NT2/D1 (cell line): ENCODE results near the gene MARK3.

ENCODE experiments used
- DNase-seq: peaks from one replicate; pipeline ENCODE4 v3.0.0-alpha.2; 2011; ENCODE audit warnings: low read depth, low spot score
- H3K27me3 ChIP-seq: 2 replicates; pipeline ENCODE4 v1.6.0; 2011; ENCODE audit warnings: mild to moderate bottlenecking; ENCODE audit not compliant: insufficient read length, insufficient read depth
- H3K36me3 ChIP-seq: 2 replicates; pipeline ENCODE4 v1.6.1; 2011; ENCODE audit warnings: mild to moderate bottlenecking, low read length, mixed read lengths; ENCODE audit not compliant: insufficient read depth, insufficient read length
- H3K4me1 ChIP-seq: 2 replicates; pipeline ENCODE4 v1.5.1; 2011; ENCODE audit not compliant: insufficient read depth, insufficient read length
- H3K4me3 ChIP-seq: 2 replicates; pipeline ENCODE4 v1.5.1; 2011; ENCODE audit warnings: low read depth; ENCODE audit not compliant: insufficient read length
- H3K9ac ChIP-seq: 2 replicates; pipeline ENCODE4 v1.6.0; 2011; ENCODE audit warnings: low read depth; ENCODE audit not compliant: insufficient read length
- H3K9me3 ChIP-seq: 2 replicates; pipeline ENCODE4 v1.5.1; 2011; ENCODE audit warnings: mild to moderate bottlenecking, low read length; ENCODE audit not compliant: insufficient read depth
- SUZ12 ChIP-seq: IDR thresholded peaks from 2 replicates; pipeline ENCODE4 v1.6.1; 2011; ENCODE audit not compliant: insufficient read length, insufficient read depth; ENCODE audit errors: extremely low read depth
- YY1 ChIP-seq: IDR thresholded peaks from 2 replicates; pipeline ENCODE4 v1.6.1; 2011; ENCODE audit not compliant: insufficient read length, insufficient read depth
- ZNF274 ChIP-seq: IDR thresholded peaks from 2 replicates; pipeline ENCODE4 v1.6.1; 2011; ENCODE audit warnings: mild to moderate bottlenecking, low read depth, low read length

Gene MARK3

DNA sequence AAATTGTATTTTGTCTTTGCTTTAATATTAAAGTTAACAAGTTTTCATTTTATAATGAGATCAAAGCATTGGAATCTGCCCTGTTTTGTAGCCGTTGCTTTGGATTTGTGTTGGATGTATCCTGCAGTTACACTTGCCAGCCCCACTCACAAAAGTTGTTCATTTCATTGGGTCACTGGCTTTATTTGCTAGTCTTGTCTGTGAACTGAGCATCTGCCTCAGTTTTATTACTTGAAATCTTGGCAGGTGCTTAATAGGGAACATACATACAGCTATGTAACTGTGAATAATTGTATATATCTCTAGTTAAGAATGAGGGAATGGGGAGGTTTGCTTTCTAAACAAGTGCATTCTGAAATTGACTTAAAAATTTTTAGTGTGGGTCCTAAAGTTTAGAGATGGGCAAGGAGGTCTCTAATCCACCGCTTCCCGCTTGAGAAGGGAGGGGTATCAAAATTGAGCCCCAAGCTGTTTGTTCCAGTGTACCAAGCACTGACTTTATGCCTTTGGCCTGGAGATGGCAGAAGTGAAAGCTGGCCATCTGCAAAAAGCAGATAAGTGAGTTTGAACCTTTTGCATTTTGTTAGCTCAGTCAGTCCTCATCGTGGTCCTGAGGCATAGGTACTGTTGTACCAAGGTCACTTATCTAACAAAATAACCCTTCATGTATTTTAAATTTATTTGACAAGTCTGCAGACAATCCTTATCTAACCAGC lies 41.9 kb upstream of the MARK3 start:
- no peaks in the 10 kb centered on the region for H3K9me3 ChIP-seq
- no peak for TF ChIP-seq SUZ12
- no peak for TF ChIP-seq ZNF274
- TF ChIP-seq YY1: no peak
- H3K4me3 ChIP-seq: no peak overlapping the region
- H3K4me1 ChIP-seq: no peaks in the 10 kb centered on the region
- H3K9ac ChIP-seq: no peak overlapping the region
- H3K36me3 ChIP-seq: peaks cover 61% of the 10 kb centered on the region
- no peak for DNase-seq
- no peaks in the 10 kb centered on the region for H3K27me3 ChIP-seq

DNA sequence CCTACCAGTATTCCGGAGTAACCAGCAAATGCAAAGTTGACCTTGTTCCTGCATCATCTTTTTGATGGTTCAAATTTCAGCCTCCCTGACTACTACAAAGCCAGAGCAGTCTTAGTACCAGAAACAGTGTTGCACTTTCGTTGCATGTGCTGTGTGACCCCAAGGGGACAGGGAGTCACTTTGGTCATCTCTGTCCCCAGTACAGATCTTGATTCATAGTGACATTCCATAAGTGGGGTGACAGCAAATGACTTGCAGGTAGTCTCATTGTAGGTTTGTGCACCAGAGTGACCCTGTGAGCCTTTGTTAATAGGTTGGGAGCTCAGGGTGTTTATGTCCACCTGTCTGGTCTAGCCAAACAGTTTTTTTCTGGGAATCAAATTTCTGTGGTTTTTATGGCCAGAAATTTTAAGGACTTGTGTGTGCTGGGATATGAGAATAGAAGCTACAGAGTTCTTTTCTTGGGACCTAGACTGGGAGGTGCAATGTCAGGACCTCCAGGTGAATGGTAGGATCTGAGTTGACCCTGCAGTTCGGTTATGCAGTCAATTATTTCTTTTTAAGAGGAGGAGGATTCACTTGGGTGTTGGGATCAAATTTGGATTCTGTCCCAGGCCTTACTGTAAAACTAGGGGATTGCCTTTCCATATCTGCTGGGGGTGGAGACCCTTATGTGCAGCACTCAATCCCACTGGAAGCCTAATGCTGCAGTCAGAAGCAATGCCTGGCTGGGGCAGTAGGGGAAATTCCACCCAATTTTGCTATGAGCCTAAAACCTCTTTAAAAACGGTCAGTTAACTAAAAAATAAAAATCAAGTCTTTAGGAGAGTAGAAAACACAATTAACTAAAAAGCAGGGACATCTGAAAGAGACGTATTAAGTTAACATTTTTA lies 41.1 kb upstream of the MARK3 start:
- Histone ChIP-seq H3K27me3 (no peaks in the 10 kb centered on the region), H3K9me3 (no peaks in the 10 kb centered on the region), H3K9ac (no peak overlapping the region), H3K36me3 (peaks cover 53% of the 10 kb centered on the region), H3K4me1 (no peaks in the 10 kb centered on the region), H3K4me3 (no peak overlapping the region)
- TF ChIP-seq ZNF274: no peak
- TF ChIP-seq YY1: no peak
- no peak for TF ChIP-seq SUZ12
- no peak for DNase-seq

DNA sequence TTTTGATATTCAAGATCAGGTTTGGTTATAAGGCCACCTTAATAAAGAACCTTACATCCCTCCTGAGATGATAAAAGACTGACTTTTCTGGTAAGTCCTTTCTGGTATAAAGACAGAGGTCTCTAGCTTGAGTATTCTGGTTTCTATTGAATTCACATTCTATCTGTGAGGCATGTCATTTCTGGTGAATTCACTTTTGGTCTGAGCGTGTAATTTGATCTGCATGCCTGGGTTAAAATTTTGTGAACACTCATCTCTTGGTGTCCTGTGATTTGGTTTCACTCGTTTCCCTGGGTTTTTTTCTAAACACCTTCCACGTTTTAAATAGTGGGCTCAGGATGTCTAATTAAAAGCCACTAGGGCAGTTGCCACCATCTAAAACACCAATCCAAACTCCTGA lies 38.9 kb upstream of the MARK3 start:
- Histone ChIP-seq H3K4me3 (no peak overlapping the region), H3K4me1 (no peaks in the 10 kb centered on the region), H3K27me3 (no peaks in the 10 kb centered on the region), H3K9me3 (no peaks in the 10 kb centered on the region), H3K36me3 (peaks cover 32% of the 10 kb centered on the region), H3K9ac (no peak overlapping the region)
- TF ChIP-seq YY1 (no peak), ZNF274 (no peak), SUZ12 (no peak)
- no peak for DNase-seq

DNA sequence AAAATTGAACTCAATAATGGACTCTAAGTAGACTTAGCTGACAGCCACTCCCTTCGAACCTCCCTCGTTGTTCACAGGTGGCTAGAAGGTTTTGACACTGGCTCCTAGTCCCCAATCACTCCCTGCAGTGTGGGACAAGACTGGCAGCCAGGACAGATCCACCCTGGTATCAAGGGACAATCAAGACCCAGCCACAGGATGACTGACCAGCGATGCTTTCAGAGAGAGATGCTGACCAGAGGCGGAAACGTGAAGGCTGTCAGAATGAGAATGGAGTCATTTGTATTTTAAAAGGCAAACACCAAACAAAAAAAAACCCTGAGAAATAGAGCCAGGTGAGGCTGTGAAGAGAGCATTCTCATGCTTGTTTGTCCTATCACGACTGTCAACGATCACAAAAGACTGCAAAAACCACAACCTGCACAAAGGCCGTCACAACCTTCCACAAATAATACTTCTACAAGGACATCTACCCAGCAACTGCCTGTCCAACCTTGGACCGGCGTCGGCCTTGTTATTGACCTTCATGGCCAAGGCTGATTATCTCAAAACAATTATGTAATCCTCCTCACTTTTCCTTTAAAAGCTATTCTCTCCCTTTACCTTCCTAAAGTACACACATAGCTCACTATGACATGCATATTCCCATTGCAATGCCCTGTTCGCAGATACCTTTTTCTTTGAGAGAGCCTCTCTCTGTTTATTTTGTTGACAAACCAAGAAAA lies 38.0 kb upstream of the MARK3 start:
- H3K36me3 ChIP-seq: peaks cover 22% of the 10 kb centered on the region
- no peaks in the 10 kb centered on the region for H3K27me3 ChIP-seq
- H3K9me3 ChIP-seq: no peaks in the 10 kb centered on the region
- no peak for TF ChIP-seq SUZ12
- TF ChIP-seq ZNF274: no peak
- TF ChIP-seq YY1: no peak
- H3K4me3 ChIP-seq: no peak overlapping the region
- no peaks in the 10 kb centered on the region for H3K4me1 ChIP-seq
- no peak for DNase-seq
- H3K9ac ChIP-seq: no peak overlapping the region

DNA sequence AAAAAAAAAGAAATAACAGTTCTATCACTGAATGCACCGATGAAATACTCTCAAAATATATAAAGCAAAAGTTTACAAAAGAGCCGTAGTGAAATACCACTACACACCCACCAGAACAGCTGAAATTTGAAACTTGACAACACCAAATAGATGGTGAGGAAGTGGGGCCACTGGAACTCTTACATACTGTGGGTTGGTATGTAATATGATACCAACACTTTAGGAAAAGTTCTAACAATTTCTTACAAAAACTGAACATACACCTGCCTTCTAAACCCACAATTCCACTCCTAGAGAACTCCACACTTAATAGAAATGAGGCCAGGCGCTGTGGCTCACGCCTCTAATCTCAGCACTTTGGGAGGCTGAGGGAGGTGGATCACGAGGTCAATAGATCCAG lies 37.1 kb upstream of the MARK3 start:
- Histone ChIP-seq H3K4me1 (no peaks in the 10 kb centered on the region), H3K9ac (no peak overlapping the region), H3K36me3 (peaks cover 13% of the 10 kb centered on the region), H3K27me3 (no peaks in the 10 kb centered on the region), H3K9me3 (no peaks in the 10 kb centered on the region), H3K4me3 (no peak overlapping the region)
- DNase-seq: no peak
- no peak for TF ChIP-seq YY1
- no peak for TF ChIP-seq ZNF274
- TF ChIP-seq SUZ12: no peak

DNA sequence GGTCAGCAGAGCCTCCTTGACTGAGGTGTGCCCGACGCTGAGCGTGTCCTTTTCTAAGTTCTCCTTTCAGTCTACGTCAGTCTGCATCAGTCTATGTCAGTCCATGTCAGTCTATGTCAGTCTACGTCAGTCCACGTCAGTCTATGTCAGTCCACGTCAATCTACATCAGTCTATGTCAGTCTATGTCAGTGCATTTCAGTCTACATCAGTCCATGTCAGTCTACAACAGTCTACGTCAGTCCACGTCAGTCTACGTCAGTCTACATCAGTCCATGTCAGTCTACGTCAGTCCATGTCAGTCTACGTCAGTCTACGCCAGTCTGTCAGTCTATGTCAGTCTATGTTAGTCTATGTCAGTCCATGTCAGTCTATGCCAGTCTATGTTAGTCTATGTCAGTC lies 35.2 kb upstream of the MARK3 start:
- no peak overlapping the region for H3K9ac ChIP-seq
- no peak overlapping the region for H3K4me3 ChIP-seq
- no peak for TF ChIP-seq YY1
- TF ChIP-seq SUZ12: no peak
- no peak for TF ChIP-seq ZNF274
- no peaks in the 10 kb centered on the region for H3K9me3 ChIP-seq
- H3K4me1 ChIP-seq: peaks cover 3% of the 10 kb centered on the region
- no peaks in the 10 kb centered on the region for H3K36me3 ChIP-seq
- H3K27me3 ChIP-seq: no peaks in the 10 kb centered on the region
- DNase-seq: no peak

DNA sequence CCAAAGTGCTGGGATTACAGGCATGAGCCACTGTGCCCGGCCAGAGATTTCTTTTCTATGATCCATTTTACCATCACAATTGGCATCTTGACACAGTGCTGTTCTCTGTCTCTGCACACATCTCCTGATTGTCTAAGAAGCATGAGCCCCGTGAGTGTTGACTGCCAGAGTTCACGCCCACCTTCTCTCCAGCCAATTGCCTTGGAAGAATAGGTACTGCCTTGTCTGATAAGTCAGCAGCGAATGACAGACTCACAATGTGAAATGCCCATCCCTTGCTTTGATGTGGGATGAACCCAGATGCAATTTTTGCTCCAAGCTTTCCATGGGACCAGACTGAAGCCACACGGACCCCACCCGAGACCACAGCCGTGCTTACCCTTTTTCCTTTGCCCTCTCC lies 31.9 kb upstream of the MARK3 start:
- Histone ChIP-seq H3K9ac (no peak overlapping the region), H3K4me1 (peaks cover 11% of the 10 kb centered on the region), H3K9me3 (no peaks in the 10 kb centered on the region), H3K4me3 (no peak overlapping the region), H3K27me3 (no peaks in the 10 kb centered on the region), H3K36me3 (no peaks in the 10 kb centered on the region)
- DNase-seq: no peak
- TF ChIP-seq SUZ12 (no peak), YY1 (no peak), ZNF274 (no peak)
